Motor neuron (in vitro differentiated cells): Measurements from ENCODE around the gene MTCL1. TPM values are rescaled to one million over a fixed set of nuclear protein-coding genes. Genes with fewer than 3 reads are reported as not detected.

Experiments
- ATAC-seq, 8 experiments: fragments of 200-7000 bp; cut with Tn5 transposase; replicated peaks in 6 of 8; 2 replicates each; pipeline ENCODE4 v1.8.0; 2021; ENCODE audit warnings: mild to moderate bottlenecking in 8 of 8, moderate library complexity in 8 of 8
- H3K27ac ChIP-seq, 2 donors: fragments of 250-450 bp; sonication (Bioruptor Pico); 2 replicates each; pipeline ENCODE4 v1.9.0; 2021; ENCODE audit warnings: antibody characterized with exemption in 2 of 2, mild to moderate bottlenecking in 2 of 2, moderate library complexity in 1 of 2
- H3K4me1 ChIP-seq, 2 donors: fragments of 250-450 bp; sonication (Bioruptor Pico); replicated peaks in 1 of 2; 2 replicates each; pipeline ENCODE4 v1.6.1; 2021; ENCODE audit warnings: antibody characterized with exemption in 2 of 2, mild to moderate bottlenecking in 2 of 2, moderate library complexity in 1 of 2
- H3K4me3 ChIP-seq, 5 donors: fragments of 250-450 bp; sonication (Bioruptor Pico); 2 replicates each; pipeline ENCODE4 v1.9.0; 2021; ENCODE audit warnings: antibody characterized with exemption in 5 of 5, mild to moderate bottlenecking in 5 of 5, moderate library complexity in 4 of 5
- WGBS, 10 experiments: fragments of 450-650 bp; shearing (Covaris generic); methylation state at CpG; one replicate each; pipeline ENCODE4 v1.0.0; 2022; 5-methylcytosine and 5-hydroxymethylcytosine counted together
- in situ Hi-C, 9 experiments: fragments of 400-800 bp; cut with MboI; loops; one replicate each; pipeline ENCODE4 v1.15.0; 2021; ENCODE audit warnings: low sequenced_read_pairs in 9 of 9, low pct_unique_long_range_greater_than_20kb in 2 of 9; ENCODE audit not compliant: unreplicated experiment in 9 of 9
- total RNA-seq, 8 experiments: library from RNA; unstranded; fragments of 300-600 nt; gene quantifications; 2 replicates each; pipeline versions ENCODE4 v1.2.3 to v1.2.4, GENCODE V29; 2022

The MTCL1 gene
- total RNA-seq, 8 experiments from 2014 or later, result 10.4 to 35.6 (median 15.6) TPM

- H3K4me3 ChIP-seq, result no peak overlapping the region
- no peak overlapping the region for H3K27ac ChIP-seq
- H3K4me1 ChIP-seq, result peaks cover 7 to 10% of the 10 kb centered on the region in 2 donors
- ATAC-seq, result no peak
- WGBS, 10 experiments, result 33 to 100% (median 86%) methylated on average over 1 to 5 of the region's 6 CpGs
- in situ Hi-C loops, result no loop called here
Measured at GRCh38 chr18:8742387-8743361, 37.3 kb downstream of the MTCL1 start.

- 64 to 100% (median 100%) methylated on average over 1 to 7 of the region's 7 CpGs; no CpG with 5 or more reads in 1 of the 10 experiments for WGBS, 10 experiments
- in situ Hi-C loops, result no loop called here
- ATAC-seq, result no peak
- peaks cover 7 to 10% of the 10 kb centered on the region in 2 donors for H3K4me1 ChIP-seq
- H3K4me3 ChIP-seq, result no peak overlapping the region
- no peak overlapping the region for H3K27ac ChIP-seq
Measured at GRCh38 chr18:8744038-8744437, 38.7 kb downstream of the MTCL1 start.

- WGBS, 10 experiments, result 52 to 100% (median 87%) methylated on average over 1 to 4 of the region's 4 CpGs
- no peak for ATAC-seq
- Histone ChIP-seq H3K27ac (no peak overlapping the region), H3K4me1 (peaks cover 7 to 10% of the 10 kb centered on the region in 2 donors), H3K4me3 (no peak overlapping the region)
- in situ Hi-C loops, result no loop called here
Measured at GRCh38 chr18:8744656-8745055, 39.3 kb downstream of the MTCL1 start.

- peak in 2 of 8 experiments; percentile 4 to 12 for ATAC-seq
- Histone ChIP-seq H3K27ac (no peak overlapping the region), H3K4me1 (peaks cover 7 to 10% of the 10 kb centered on the region in 2 donors), H3K4me3 (no peak overlapping the region)
- in situ Hi-C loops, result no loop called here
- 6 to 100% (median 91%) methylated on average over 2 to 15 of the region's 15 CpGs; no CpG with 5 or more reads in 1 of the 10 experiments for WGBS, 10 experiments
Measured at GRCh38 chr18:8745355-8746014, 40.1 kb downstream of the MTCL1 start.

GRCh38 chr18:8747440-8747937, 42.1 kb downstream of the MTCL1 start:
- 0 to 83% (median 64%) methylated on average over 1 to 6 of the region's 6 CpGs; no CpG with 5 or more reads in 3 of the 10 experiments for WGBS, 10 experiments
- no peak overlapping the region for H3K27ac ChIP-seq
- no peaks in the 10 kb centered on the region for H3K4me1 ChIP-seq
- peak in 3 of 8 experiments; percentile 1 to 43 (median 16) for ATAC-seq
- in situ Hi-C loops, result no loop called here
- H3K4me3 ChIP-seq, result no peak overlapping the region

- no peaks in the 10 kb centered on the region for H3K4me1 ChIP-seq
- in situ Hi-C loops, result no loop called here
- WGBS, 10 experiments, result 86 to 100% (median 95%) methylated on average over 2 to 5 of the region's 6 CpGs; no CpG with 5 or more reads in 2 of the 10 experiments
- no peak overlapping the region for H3K4me3 ChIP-seq
- ATAC-seq, result no peak
- H3K27ac ChIP-seq, result no peak overlapping the region
Measured at GRCh38 chr18:8749492-8749891, 44.1 kb downstream of the MTCL1 start.

- WGBS, 10 experiments, result 0 to 100% (median 80%) methylated on average over 2 to 8 of the region's 8 CpGs
- Histone ChIP-seq H3K4me3 (no peak overlapping the region), H3K4me1 (no peaks in the 10 kb centered on the region), H3K27ac (no peak overlapping the region)
- in situ Hi-C loops, result no loop called here
- ATAC-seq, result peak; percentile 55 to 93 (median 74)
Measured at GRCh38 chr18:8750954-8751415, 45.6 kb downstream of the MTCL1 start.

GRCh38 chr18:8751692-8752091, 46.3 kb downstream of the MTCL1 start:
- no peak for ATAC-seq
- in situ Hi-C loops, result no loop called here
- H3K27ac ChIP-seq, result no peak overlapping the region
- WGBS, 10 experiments, result 85 to 100% (median 95%) methylated on average over 4 to 9 of the region's 9 CpGs; no CpG with 5 or more reads in 1 of the 10 experiments
- H3K4me1 ChIP-seq, result no peaks in the 10 kb centered on the region
- H3K4me3 ChIP-seq, result no peak overlapping the region

GRCh38 chr18:8752329-8752728, 47.0 kb downstream of the MTCL1 start:
- Histone ChIP-seq H3K4me1 (no peaks in the 10 kb centered on the region), H3K27ac (no peak overlapping the region), H3K4me3 (no peak overlapping the region)
- ATAC-seq, result no peak
- WGBS, 10 experiments, result 0 to 90% (median 37%) methylated on average over 1 of the region's 1 CpG; no CpG with 5 or more reads in 2 of the 10 experiments
- in situ Hi-C loops, result no loop called here

- in situ Hi-C loops, result no loop called here
- no peak for ATAC-seq
- no peak overlapping the region for H3K27ac ChIP-seq
- no peak overlapping the region for H3K4me3 ChIP-seq
- WGBS, 10 experiments, result 84 to 100% (median 90%) methylated on average over 2 to 13 of the region's 20 CpGs; no CpG with 5 or more reads in 2 of the 10 experiments
- H3K4me1 ChIP-seq, result no peaks in the 10 kb centered on the region
Measured at GRCh38 chr18:8754995-8755960, 49.9 kb downstream of the MTCL1 start.

- ATAC-seq, result no peak
- in situ Hi-C loops, result no loop called here
- Histone ChIP-seq H3K4me1 (no peaks in the 10 kb centered on the region), H3K4me3 (no peak overlapping the region), H3K27ac (no peak overlapping the region)
- WGBS, 10 experiments, result 60 to 100% (median 94%) methylated on average over 1 to 2 of the region's 2 CpGs; no CpG with 5 or more reads in 2 of the 10 experiments
Measured at GRCh38 chr18:8756571-8756970, 51.2 kb downstream of the MTCL1 start.

- in situ Hi-C loops, result no loop called here
- WGBS, 10 experiments, result 67 to 100% (median 84%) methylated on average over 1 to 7 of the region's 7 CpGs; no CpG with 5 or more reads in 1 of the 10 experiments
- ATAC-seq, result no peak
- H3K4me1 ChIP-seq, result no peaks in the 10 kb centered on the region
- H3K4me3 ChIP-seq, result no peak overlapping the region
- H3K27ac ChIP-seq, result no peak overlapping the region
Measured at GRCh38 chr18:8757396-8757997, 52.1 kb downstream of the MTCL1 start.
